GM23248 (cell line): ENCODE measurements around the gene EOLA1. TPM values are rescaled to one million over a fixed set of nuclear protein-coding genes. Genes with fewer than 3 reads are reported as not detected.
"Not testable (repeated sequence)": the region's sequence is repeated elsewhere in the genome, so short reads cannot be mapped to it uniquely, and the experiment has no call there.

ENCODE experiments used
- DNase-seq: peaks from one replicate; pipeline ENCODE4 v3.0.0-alpha.2; 2015
- H2AFZ ChIP-seq: fragments of 200-600 bp; sonication (generic); 2 replicates; pipeline ENCODE4 v1.6.1; 2016; ENCODE audit warnings: antibody characterized with exemption
- H3F3A ChIP-seq: fragments of 200-600 bp; sonication (generic); 2 replicates; pipeline ENCODE4 v1.6.1; 2016; ENCODE audit warnings: mild to moderate bottlenecking, antibody characterized with exemption, mixed run types; ENCODE audit not compliant: insufficient read depth
- H3K27ac ChIP-seq: fragments of 200-600 bp; sonication (generic); 2 replicates; pipeline ENCODE4 v1.5.1; 2016; ENCODE audit warnings: mild to moderate bottlenecking
- H3K27me3 ChIP-seq: fragments of 200-600 bp; sonication (generic); replicated peaks from 2 replicates; pipeline ENCODE4 v1.6.1; 2016; ENCODE audit warnings: mild to moderate bottlenecking; ENCODE audit not compliant: insufficient read depth
- H3K36me3 ChIP-seq: fragments of 200-600 bp; sonication (generic); 2 replicates; pipeline ENCODE4 v1.6.1; 2016; ENCODE audit warnings: low read depth, mild to moderate bottlenecking
- H3K4me1 ChIP-seq: fragments of 200-600 bp; sonication (generic); 2 replicates; pipeline ENCODE4 v1.6.1; 2016; ENCODE audit warnings: mild to moderate bottlenecking; ENCODE audit not compliant: insufficient read depth
- H3K4me2 ChIP-seq: fragments of 200-600 bp; sonication (generic); one replicate; pipeline ENCODE4 v1.6.1; 2016; ENCODE audit warnings: mild to moderate bottlenecking; ENCODE audit not compliant: unreplicated experiment
- H3K4me3 ChIP-seq: fragments of 200-600 bp; sonication (generic); 2 replicates; pipeline ENCODE4 v1.5.1; 2016; ENCODE audit warnings: mild to moderate bottlenecking
- H3K79me2 ChIP-seq: fragments of 200-600 bp; sonication (generic); 2 replicates; pipeline ENCODE4 v1.6.1; 2016; ENCODE audit warnings: mild to moderate bottlenecking; ENCODE audit not compliant: insufficient read depth
- H3K9ac ChIP-seq: fragments of 200-600 bp; sonication (generic); 2 replicates; pipeline ENCODE4 v1.6.1; 2016; ENCODE audit warnings: mild to moderate bottlenecking
- H3K9me2 ChIP-seq: fragments of 200-600 bp; sonication (generic); 2 replicates; pipeline ENCODE4 v1.6.1; 2016; ENCODE audit warnings: mixed run types, mild to moderate bottlenecking, moderate library complexity; ENCODE audit not compliant: insufficient read depth
- H3K9me3 ChIP-seq: fragments of 200-600 bp; sonication (generic); one replicate; pipeline ENCODE4 v1.6.1; 2017; ENCODE audit warnings: low read depth
- H4K20me1 ChIP-seq: fragments of 200-600 bp; sonication (generic); 2 replicates; pipeline ENCODE4 v1.6.0; 2016; ENCODE audit not compliant: insufficient read depth
- EZH2 ChIP-seq: fragments of 200-600 bp; sonication (generic); IDR thresholded peaks from 2 replicates; pipeline ENCODE4 v1.6.1; 2018; ENCODE audit warnings: antibody characterized with exemption, mild to moderate bottlenecking; ENCODE audit not compliant: insufficient read depth, poor library complexity, severe bottlenecking
- EZH2phosphoT487 ChIP-seq: fragments of 200-600 bp; sonication (generic); IDR thresholded peaks from 2 replicates; pipeline ENCODE4 v1.6.1; 2018; ENCODE audit warnings: antibody characterized with exemption, moderate library complexity, mild to moderate bottlenecking, low read depth; ENCODE audit not compliant: insufficient read depth
- WGBS, 2 experiments: methylation state at CpG; one replicate each; pipeline ENCODE4 v1.1.6; 2015 to 2017; ENCODE audit warnings: low lambda C conversion rate in 2 of 2, low coverage in 1 of 2; ENCODE audit errors: missing lambda C conversion rate in 2 of 2; 5-methylcytosine and 5-hydroxymethylcytosine counted together
- in situ Hi-C: fragments of 300-500 bp; cut with MboI; formaldehyde crosslinking; loops from 2 replicates; pipeline ENCODE4 v1.15.0; 2020
- polyA plus RNA-seq: library from polyadenylated mRNA; unstranded; fragments of >200 nt; fragmentation: Nextera tagmentation; extraction: Ambion mirVana; gene quantifications from 2 replicates; pipeline ENCODE4 v1.2.1, GENCODE V29; 2016
- total RNA-seq: library from RNA; depleted of rRNA; stranded (reverse); fragments of >200 nt; shearing (Covaris generic); gene quantifications from 2 replicates; pipeline ENCODE4 v1.2.3, GENCODE V29; 2014

Gene EOLA1
- total and polyA plus RNA-seq, 2 experiments from 2014 or later, result 10.4 to 12.0 TPM

DNA sequence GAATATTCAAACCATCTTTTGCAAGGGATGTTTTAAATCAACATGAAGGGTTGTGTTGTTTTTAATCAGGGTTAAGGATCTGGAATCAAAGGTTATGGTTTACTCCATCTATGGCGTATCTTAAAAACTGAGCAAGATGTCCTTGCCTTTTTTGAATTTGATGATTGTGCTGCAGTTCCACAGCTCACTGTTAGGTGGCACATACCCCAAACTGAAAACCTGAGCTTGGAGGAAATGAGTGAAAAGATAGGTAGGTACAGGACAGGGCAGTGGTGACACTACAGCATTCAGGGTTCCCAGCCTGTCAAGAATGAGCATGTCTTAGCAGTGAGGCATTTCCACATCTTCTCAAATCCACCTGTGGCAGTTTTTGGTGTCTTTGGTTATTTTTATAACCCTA lies 13.1 kb upstream of the EOLA1 start:
- TF ChIP-seq EZH2 (no peak), EZH2phosphoT487 (no peak)
- no peaks in the 10 kb centered on the region for H4K20me1 ChIP-seq
- H3K4me3 ChIP-seq, result no peak overlapping the region
- no peaks in the 10 kb centered on the region for H3K9me3 ChIP-seq
- no peaks in the 10 kb centered on the region for H3K36me3 ChIP-seq
- no peaks in the 10 kb centered on the region for H3F3A ChIP-seq
- 25 to 64% methylated on average over 1 of the region's 1 CpG for WGBS, 2 experiments
- no peak overlapping the region for H3K4me2 ChIP-seq
- no peak overlapping the region for H3K27ac ChIP-seq
- H3K79me2 ChIP-seq, result no peaks in the 10 kb centered on the region
- H2AFZ ChIP-seq, result no peak overlapping the region
- peak; percentile 51 for DNase-seq
- in situ Hi-C loops, result no loop called here
- H3K4me1 ChIP-seq, result no peaks in the 10 kb centered on the region
- H3K9me2 ChIP-seq, result no peaks in the 10 kb centered on the region
- no peaks in the 10 kb centered on the region for H3K27me3 ChIP-seq
- H3K9ac ChIP-seq, result no peak overlapping the region

- in situ Hi-C loops, result no loop called here
- H2AFZ ChIP-seq, result no peak overlapping the region
- H3K79me2 ChIP-seq, result no peaks in the 10 kb centered on the region
- H3K4me1 ChIP-seq, result no peaks in the 10 kb centered on the region
- H3F3A ChIP-seq, result no peaks in the 10 kb centered on the region
- no peak for DNase-seq
- no peak overlapping the region for H3K9ac ChIP-seq
- H3K27ac ChIP-seq, result no peak overlapping the region
- H3K4me2 ChIP-seq, result no peak overlapping the region
- H3K9me2 ChIP-seq, result no peaks in the 10 kb centered on the region
- H3K36me3 ChIP-seq, result no peaks in the 10 kb centered on the region
- WGBS, 2 experiments, result 69% methylated on average over 1 of the region's 1 CpG; no CpG with 5 or more reads in 1 of the 2 experiments
- TF ChIP-seq EZH2phosphoT487 (no peak), EZH2 (no peak)
- no peak overlapping the region for H3K4me3 ChIP-seq
- H4K20me1 ChIP-seq, result no peaks in the 10 kb centered on the region
- no peaks in the 10 kb centered on the region for H3K9me3 ChIP-seq
- H3K27me3 ChIP-seq, result no peaks in the 10 kb centered on the region
Observed at GRCh38 chrX:149528381-149528780, 12.4 kb upstream of the EOLA1 start.

- Histone ChIP-seq H3K4me1 (no peaks in the 10 kb centered on the region), H3K9me2 (no peaks in the 10 kb centered on the region), H3K4me2 (no peak overlapping the region), H2AFZ (no peak overlapping the region), H3K36me3 (no peaks in the 10 kb centered on the region), H3K79me2 (no peaks in the 10 kb centered on the region), H3K27ac (no peak overlapping the region), H3F3A (no peaks in the 10 kb centered on the region), H3K27me3 (no peaks in the 10 kb centered on the region), H3K4me3 (no peak overlapping the region), H3K9me3 (no peaks in the 10 kb centered on the region), H4K20me1 (no peaks in the 10 kb centered on the region), H3K9ac (no peak overlapping the region)
- in situ Hi-C loops, result no loop called here
- no peak for TF ChIP-seq EZH2phosphoT487
- TF ChIP-seq EZH2, result no peak
- DNase-seq, result no peak
- 50% methylated on average over 2 of the region's 2 CpGs for WGBS, 2 experiments
Observed at GRCh38 chrX:149531599-149531998, 9.2 kb upstream of the EOLA1 start.

DNA sequence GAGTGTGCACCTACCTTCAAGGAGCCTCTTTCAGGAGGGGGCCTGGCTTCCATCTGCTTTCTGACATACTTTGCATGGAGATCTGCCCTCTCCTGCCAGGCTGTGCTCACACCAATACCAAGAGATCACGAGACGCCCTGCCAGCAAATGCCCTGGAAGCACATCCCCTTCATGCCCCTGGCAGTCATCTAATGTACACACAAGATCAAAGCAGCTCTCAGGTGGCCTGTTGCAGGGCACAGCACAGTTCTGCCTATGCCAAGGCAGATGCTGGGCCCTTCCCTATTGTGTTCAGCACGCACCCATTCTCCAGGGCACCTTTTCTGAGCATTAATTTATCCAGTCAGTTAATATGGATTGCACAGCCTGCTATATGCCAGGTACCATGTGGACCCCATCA lies 7.9 kb upstream of the EOLA1 start:
- H4K20me1 ChIP-seq, H3K9me3 ChIP-seq, H3K9me2 ChIP-seq, H3K9ac ChIP-seq, H3K27me3 ChIP-seq, in situ Hi-C loops, H3K27ac ChIP-seq, H2AFZ ChIP-seq, H3K4me3 ChIP-seq, DNase-seq, H3F3A ChIP-seq, H3K79me2 ChIP-seq, H3K36me3 ChIP-seq, H3K4me1 ChIP-seq, H3K4me2 ChIP-seq: not testable (repeated sequence)
- no CpG with 5 or more reads among the region's 3 CpGs for WGBS, 2 experiments

- H3K9ac ChIP-seq, H3K27me3 ChIP-seq, H3K4me3 ChIP-seq, DNase-seq, H3K4me1 ChIP-seq, H3K4me2 ChIP-seq, H4K20me1 ChIP-seq, H2AFZ ChIP-seq, H3K79me2 ChIP-seq, H3K27ac ChIP-seq, H3K36me3 ChIP-seq, H3F3A ChIP-seq, H3K9me2 ChIP-seq, H3K9me3 ChIP-seq, in situ Hi-C loops: not testable (repeated sequence)
- WGBS, 2 experiments, result 99% methylated on average over 8 of the region's 11 CpGs; no CpG with 5 or more reads in 1 of the 2 experiments
Observed at GRCh38 chrX:149533999-149534398, 6.8 kb upstream of the EOLA1 start.

DNA sequence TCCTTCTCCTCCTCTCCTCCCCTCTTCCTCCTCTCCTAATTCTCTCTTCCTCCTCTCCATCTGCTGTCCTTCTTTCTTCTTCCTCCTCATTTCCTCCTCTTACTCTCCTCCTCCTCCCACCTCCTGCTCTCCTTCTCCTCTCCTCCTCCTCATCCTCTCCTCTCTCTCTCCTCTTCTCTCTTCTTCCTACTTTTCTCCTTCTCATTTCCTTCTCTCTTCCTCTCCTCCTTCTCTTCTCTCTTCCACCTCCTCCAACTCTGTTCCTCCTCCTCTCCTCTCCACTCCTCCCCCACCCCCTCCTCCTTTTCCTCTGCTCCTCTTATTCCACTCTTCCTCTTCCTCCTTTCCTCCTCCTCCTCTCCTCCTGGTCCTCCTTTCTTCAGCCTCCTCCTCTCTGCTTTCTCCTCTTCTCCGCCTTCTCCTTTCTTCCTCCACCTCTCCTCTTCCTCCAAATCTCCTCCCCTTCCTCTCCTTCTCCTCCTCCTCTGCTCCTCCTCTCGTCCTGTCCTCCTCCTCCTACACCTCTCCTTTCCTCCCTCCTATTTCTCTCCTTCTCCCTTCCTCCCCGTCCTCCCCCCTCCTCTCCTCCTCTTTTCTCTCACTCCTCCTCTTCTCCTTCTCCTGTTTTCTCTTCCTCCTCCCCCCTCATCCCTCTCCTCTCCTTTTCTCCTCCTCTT lies 5.7 kb upstream of the EOLA1 start:
- DNase-seq, H2AFZ ChIP-seq, H3K4me1 ChIP-seq, H3K9ac ChIP-seq, H3K27me3 ChIP-seq, H3K27ac ChIP-seq, in situ Hi-C loops, H3K36me3 ChIP-seq, H3K79me2 ChIP-seq, H3K9me2 ChIP-seq, H3F3A ChIP-seq, H3K9me3 ChIP-seq, H3K4me2 ChIP-seq, H4K20me1 ChIP-seq, H3K4me3 ChIP-seq: not testable (repeated sequence)
- WGBS, 2 experiments, result 89 to 91% methylated on average over 2 to 3 of the region's 3 CpGs

- H3F3A ChIP-seq, H3K4me3 ChIP-seq, H3K27ac ChIP-seq, DNase-seq, H3K9me3 ChIP-seq, H2AFZ ChIP-seq, H3K9ac ChIP-seq, H3K79me2 ChIP-seq, H3K9me2 ChIP-seq, H3K4me2 ChIP-seq, in situ Hi-C loops, H3K36me3 ChIP-seq, H3K27me3 ChIP-seq, H4K20me1 ChIP-seq, H3K4me1 ChIP-seq: not testable (repeated sequence)
- 86% methylated on average over 6 of the region's 11 CpGs; no CpG with 5 or more reads in 1 of the 2 experiments for WGBS, 2 experiments
Observed at GRCh38 chrX:149537474-149537873, 3.3 kb upstream of the EOLA1 start.
